GM18499 (cell line): ENCODE data around the gene CLPTM1L.
"Not testable (repeated sequence)": the region's sequence is repeated elsewhere in the genome, so short reads cannot be mapped to it uniquely, and the experiment has no call there.

ENCODE experiments used
- ATAC-seq: cut with Tn5 transposase; IDR thresholded peaks from one replicate; pipeline ENCODE4 v1.9.1; 2021; ENCODE audit warnings: moderate number of reproducible peaks; ENCODE audit not compliant: insufficient read depth, unreplicated experiment

Gene CLPTM1L

GRCh38 chr5:1280177-1281037 is 64.5 kb downstream of the CLPTM1L start:
- no peak for ATAC-seq

GRCh38 chr5:1279443-1280151 is 65.3 kb downstream of the CLPTM1L start:
- no peak for ATAC-seq

- no peak for ATAC-seq
Observed at GRCh38 chr5:1278656-1279442, 66.0 kb downstream of the CLPTM1L start.

GRCh38 chr5:1278216-1278615 is 66.7 kb downstream of the CLPTM1L start:
- no peak for ATAC-seq

- ATAC-seq = no peak
Observed at GRCh38 chr5:1277781-1278180, 67.1 kb downstream of the CLPTM1L start.

GRCh38 chr5:1277331-1277730 is 67.6 kb downstream of the CLPTM1L start:
- ATAC-seq = no peak

- ATAC-seq = no peak
Observed at GRCh38 chr5:1276930-1277329, 68.0 kb downstream of the CLPTM1L start.

GRCh38 chr5:1275397-1276391 is 69.2 kb downstream of the CLPTM1L start:
- not testable (repeated sequence) for ATAC-seq

- no peak for ATAC-seq
Observed at GRCh38 chr5:1274471-1274870, 70.4 kb downstream of the CLPTM1L start.

GRCh38 chr5:1273745-1274144 is 71.2 kb downstream of the CLPTM1L start:
- no peak for ATAC-seq

- no peak for ATAC-seq
Observed at GRCh38 chr5:1272201-1272600, 72.7 kb downstream of the CLPTM1L start.

- ATAC-seq = no peak
Observed at GRCh38 chr5:1270933-1271914, 73.7 kb downstream of the CLPTM1L start.

GRCh38 chr5:1270426-1270825 is 74.5 kb downstream of the CLPTM1L start:
- ATAC-seq = no peak

GRCh38 chr5:1268666-1269065 is 76.2 kb downstream of the CLPTM1L start:
- ATAC-seq = no peak

GRCh38 chr5:1268056-1268455 is 76.8 kb downstream of the CLPTM1L start:
- no peak for ATAC-seq
